ENCODE data around the gene ELMO1.

ELMO1 gene

GRCh38 chr7:36928311-36928710, 520.4 kb downstream of the ELMO1 start:
- DNase-seq: no peak

GRCh38 chr7:36925691-36926090, 523.0 kb downstream of the ELMO1 start:
- no peak for DNase-seq

GRCh38 chr7:36925207-36925606, 523.5 kb downstream of the ELMO1 start:
- no peak for DNase-seq

GRCh38 chr7:36923943-36924436, 524.7 kb downstream of the ELMO1 start:
- DNase-seq: no peak

GRCh38 chr7:36923185-36923584, 525.5 kb downstream of the ELMO1 start:
- DNase-seq: no peak

GRCh38 chr7:36920433-36920832, 528.2 kb downstream of the ELMO1 start:
- DNase-seq: no peak

GRCh38 chr7:36919738-36920137, 528.9 kb downstream of the ELMO1 start:
- DNase-seq: no peak

- no peak for DNase-seq
These were observed 530.1 kb downstream of the ELMO1 start for GRCh38 chr7:36918591-36918990.

- no peak for DNase-seq
These were observed 532.0 kb downstream of the ELMO1 start for GRCh38 chr7:36916619-36917018.

- DNase-seq: no peak
These were observed 532.5 kb downstream of the ELMO1 start for GRCh38 chr7:36916116-36916515.

- DNase-seq: no peak
These were observed 536.9 kb downstream of the ELMO1 start for GRCh38 chr7:36911788-36912187.

GRCh38 chr7:36910859-36911258, 537.8 kb downstream of the ELMO1 start:
- no peak for DNase-seq

- no peak for DNase-seq
These were observed 538.3 kb downstream of the ELMO1 start for GRCh38 chr7:36910401-36910800.

GRCh38 chr7:36906956-36907635, 541.6 kb downstream of the ELMO1 start:
- DNase-seq: no peak

- DNase-seq: no peak
These were observed 542.2 kb downstream of the ELMO1 start for GRCh38 chr7:36906448-36906847.

- DNase-seq: no peak
These were observed 542.8 kb downstream of the ELMO1 start for GRCh38 chr7:36905841-36906240.

GRCh38 chr7:36904802-36905201, 543.9 kb downstream of the ELMO1 start:
- no peak for DNase-seq

- DNase-seq: no peak
These were observed 544.6 kb downstream of the ELMO1 start for GRCh38 chr7:36904101-36904500.

- DNase-seq: no peak
These were observed 547.5 kb downstream of the ELMO1 start for GRCh38 chr7:36900988-36901710.

- no peak for DNase-seq
These were observed 550.5 kb downstream of the ELMO1 start for GRCh38 chr7:36898186-36898585.

GRCh38 chr7:36896956-36897590, 551.6 kb downstream of the ELMO1 start:
- DNase-seq: no peak

GRCh38 chr7:36896418-36896817, 552.2 kb downstream of the ELMO1 start:
- DNase-seq: no peak

- DNase-seq: no peak
These were observed 553.5 kb downstream of the ELMO1 start for GRCh38 chr7:36895192-36895591.

GRCh38 chr7:36894190-36894589, 554.5 kb downstream of the ELMO1 start:
- DNase-seq: no peak
